Measurements from ENCODE around the gene LLCFC1. TPM values are rescaled to one million over a fixed set of nuclear protein-coding genes. Genes with fewer than 3 reads are reported as not detected.

LLCFC1 gene
- total RNA-seq, 1 experiment from 2014 or later = not detected

DNA sequence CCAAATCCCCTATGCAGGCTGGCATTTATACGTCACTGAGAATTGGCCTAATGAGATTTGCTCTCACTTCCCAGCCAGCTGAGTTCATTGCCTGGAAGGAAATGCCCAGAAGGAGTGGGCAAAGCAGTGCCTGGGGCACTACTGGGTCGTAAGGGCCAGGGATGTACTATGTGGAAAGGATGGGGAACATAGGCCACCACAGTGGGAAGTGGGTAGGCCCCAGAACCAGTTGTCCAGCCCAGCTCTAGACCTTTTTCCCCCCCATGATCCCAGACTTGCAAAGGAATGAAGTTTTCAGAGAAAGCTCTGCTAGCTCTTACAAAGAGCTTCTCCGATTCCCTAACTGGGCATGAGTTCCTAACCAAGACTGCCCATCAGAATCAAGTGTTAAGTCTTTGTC lies 19.6 kb upstream of the LLCFC1 start:
- H3K9ac ChIP-seq (ENCODE audit: low read length) = no peak overlapping the region
- no peak overlapping the region for H3K27ac ChIP-seq (ENCODE audit: low read length)
- no peak overlapping the region for H2AFZ ChIP-seq (ENCODE audit: low read length)
- POLR2A ChIA-PET (ENCODE audit: unreplicated experiment) = no interaction called here
- no peak overlapping the region for H3K4me2 ChIP-seq (ENCODE audit: low read length)
- no peaks in the 10 kb centered on the region for H3K9me3 ChIP-seq (ENCODE audit: low read length)
- no peaks in the 10 kb centered on the region for H4K20me1 ChIP-seq (ENCODE audit: low read length)
- ATAC-seq (no peak), DNase-seq (no peak)
- H3K36me3 ChIP-seq (ENCODE audit: low read depth, low read length) = no peaks in the 10 kb centered on the region
- no peaks in the 10 kb centered on the region for H3K4me1 ChIP-seq (ENCODE audit: insufficient read depth, low read length)
- intact Hi-C loops (cut with micrococcal nuclease) = no loop called here
- H3K79me2 ChIP-seq (ENCODE audit: low read length) = no peaks in the 10 kb centered on the region
- H3K9me2 ChIP-seq (replicated peaks; ENCODE audit: low read length) = no peaks in the 10 kb centered on the region
- CTCF ChIA-PET = no interaction called here
- TF ChIP-seq, protein P1, sequence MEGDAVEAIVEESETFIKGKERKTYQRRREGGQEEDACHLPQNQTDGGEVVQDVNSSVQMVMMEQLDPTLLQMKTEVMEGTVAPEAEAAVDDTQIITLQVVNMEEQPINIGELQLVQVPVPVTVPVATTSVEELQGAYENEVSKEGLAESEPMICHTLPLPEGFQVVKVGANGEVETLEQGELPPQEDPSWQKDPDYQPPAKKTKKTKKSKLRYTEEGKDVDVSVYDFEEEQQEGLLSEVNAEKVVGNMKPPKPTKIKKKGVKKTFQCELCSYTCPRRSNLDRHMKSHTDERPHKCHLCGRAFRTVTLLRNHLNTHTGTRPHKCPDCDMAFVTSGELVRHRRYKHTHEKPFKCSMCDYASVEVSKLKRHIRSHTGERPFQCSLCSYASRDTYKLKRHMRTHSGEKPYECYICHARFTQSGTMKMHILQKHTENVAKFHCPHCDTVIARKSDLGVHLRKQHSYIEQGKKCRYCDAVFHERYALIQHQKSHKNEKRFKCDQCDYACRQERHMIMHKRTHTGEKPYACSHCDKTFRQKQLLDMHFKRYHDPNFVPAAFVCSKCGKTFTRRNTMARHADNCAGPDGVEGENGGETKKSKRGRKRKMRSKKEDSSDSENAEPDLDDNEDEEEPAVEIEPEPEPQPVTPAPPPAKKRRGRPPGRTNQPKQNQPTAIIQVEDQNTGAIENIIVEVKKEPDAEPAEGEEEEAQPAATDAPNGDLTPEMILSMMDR (conservative IDR thresholded peaks at IDR 0.05; ENCODE audit: low read depth, low read length) = no peak
- TF ChIP-seq EZH2 (IDR thresholded peaks at IDR 0.05; ENCODE audit: low read length, unreplicated experiment) = no peak
- no peak for TF ChIP-seq EZH2phosphoT487 (IDR thresholded peaks at IDR 0.05; ENCODE audit: borderline replicate concordance, low read length)
- no peak overlapping the region for H3K4me3 ChIP-seq (ENCODE audit: low read length)
- BruUV-seq (replicated peaks) = no TSS peak
- H3K27me3 ChIP-seq (ENCODE audit: low read length) = peaks cover 75% of the 10 kb centered on the region
- no peaks in the 10 kb centered on the region for H3F3A ChIP-seq (ENCODE audit: low read length, unreplicated experiment)

DNA sequence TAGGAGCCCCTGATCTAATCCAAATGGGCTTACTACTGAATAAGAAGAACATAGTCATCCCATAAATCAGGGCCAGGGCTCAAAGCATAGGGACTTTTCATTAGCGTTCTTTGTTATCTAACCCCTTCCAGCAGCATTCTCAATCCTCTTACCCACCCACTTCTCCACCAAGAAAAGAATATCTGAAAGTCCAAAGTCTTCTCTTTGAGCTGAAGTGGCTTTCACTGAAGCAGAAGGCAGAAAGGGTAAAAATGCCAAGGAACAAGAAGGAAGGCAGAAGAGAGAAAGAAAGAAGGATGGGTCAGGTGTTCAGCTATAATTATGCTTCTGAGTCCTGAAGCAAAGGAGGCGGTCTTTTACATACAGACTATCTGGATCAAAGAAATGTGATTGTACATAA lies 15.9 kb upstream of the LLCFC1 start:
- CTCF ChIA-PET = no interaction called here
- Histone ChIP-seq H3F3A (ENCODE audit: low read length, unreplicated experiment) (no peaks in the 10 kb centered on the region), H2AFZ (ENCODE audit: low read length) (no peak overlapping the region), H3K27ac (ENCODE audit: low read length) (no peak overlapping the region), H3K9me3 (ENCODE audit: low read length) (no peaks in the 10 kb centered on the region), H3K9me2 (replicated peaks; ENCODE audit: low read length) (no peaks in the 10 kb centered on the region), H4K20me1 (ENCODE audit: low read length) (no peaks in the 10 kb centered on the region), H3K4me3 (ENCODE audit: low read length) (no peak overlapping the region), H3K4me1 (ENCODE audit: insufficient read depth, low read length) (no peaks in the 10 kb centered on the region), H3K27me3 (ENCODE audit: low read length) (peaks cover 59% of the 10 kb centered on the region), H3K9ac (ENCODE audit: low read length) (no peak overlapping the region), H3K4me2 (ENCODE audit: low read length) (no peak overlapping the region), H3K36me3 (ENCODE audit: low read depth, low read length) (no peaks in the 10 kb centered on the region), H3K79me2 (ENCODE audit: low read length) (no peaks in the 10 kb centered on the region)
- TF ChIP-seq, protein P1 (conservative IDR thresholded peaks at IDR 0.05; ENCODE audit: low read depth, low read length) = no peak
- no peak for TF ChIP-seq EZH2phosphoT487 (IDR thresholded peaks at IDR 0.05; ENCODE audit: borderline replicate concordance, low read length)
- no peak for TF ChIP-seq EZH2 (IDR thresholded peaks at IDR 0.05; ENCODE audit: low read length, unreplicated experiment)
- no peak for DNase-seq
- intact Hi-C loops (cut with micrococcal nuclease) = no loop called here
- POLR2A ChIA-PET (ENCODE audit: unreplicated experiment) = no interaction called here
- no TSS peak for BruUV-seq (replicated peaks)
- no peak for ATAC-seq

DNA sequence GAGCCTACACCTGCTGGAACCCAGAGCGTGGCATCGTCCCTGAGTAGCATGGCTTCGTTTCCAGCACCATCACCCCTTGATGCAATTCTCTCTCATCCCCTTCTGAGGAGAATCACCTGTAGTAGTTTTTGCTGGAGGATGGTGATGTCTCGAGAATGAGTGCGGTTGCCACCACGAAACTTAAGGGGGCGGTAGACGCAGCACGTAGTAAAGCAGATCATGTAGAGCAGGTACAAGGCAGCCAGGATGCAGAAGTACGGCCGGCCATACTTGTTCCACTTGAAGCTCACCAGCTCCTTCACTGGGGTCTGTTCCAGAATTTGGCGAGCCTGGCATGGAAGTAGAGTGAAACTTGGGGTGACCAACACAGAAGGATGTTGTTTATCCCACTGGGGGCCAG lies 13.9 kb upstream of the LLCFC1 start:
- Histone ChIP-seq H3K27me3 (ENCODE audit: low read length) (peaks cover 46% of the 10 kb centered on the region), H4K20me1 (ENCODE audit: low read length) (no peaks in the 10 kb centered on the region), H3K27ac (ENCODE audit: low read length) (no peak overlapping the region), H3K9ac (ENCODE audit: low read length) (no peak overlapping the region), H3K9me3 (ENCODE audit: low read length) (no peaks in the 10 kb centered on the region), H2AFZ (ENCODE audit: low read length) (no peak overlapping the region), H3K4me1 (ENCODE audit: insufficient read depth, low read length) (no peaks in the 10 kb centered on the region), H3K4me2 (ENCODE audit: low read length) (no peak overlapping the region), H3F3A (ENCODE audit: low read length, unreplicated experiment) (no peaks in the 10 kb centered on the region), H3K36me3 (ENCODE audit: low read depth, low read length) (no peaks in the 10 kb centered on the region), H3K9me2 (replicated peaks; ENCODE audit: low read length) (no peaks in the 10 kb centered on the region), H3K79me2 (ENCODE audit: low read length) (no peaks in the 10 kb centered on the region), H3K4me3 (ENCODE audit: low read length) (no peak overlapping the region)
- no TSS peak for BruUV-seq (replicated peaks)
- CTCF ChIA-PET = no interaction called here
- TF ChIP-seq, protein P1 (conservative IDR thresholded peaks at IDR 0.05; ENCODE audit: low read depth, low read length) = peak; percentile 30; the same call in 1 of the 2 replicates
- no peak for TF ChIP-seq EZH2phosphoT487 (IDR thresholded peaks at IDR 0.05; ENCODE audit: borderline replicate concordance, low read length)
- intact Hi-C loops (cut with micrococcal nuclease) = no loop called here
- DNase-seq = no peak
- POLR2A ChIA-PET (ENCODE audit: unreplicated experiment) = no interaction called here
- no peak for ATAC-seq

All from PC-3 (cell line).